ENCODE measurements around the gene KLC4.
"Not testable (repeated sequence)": the region's sequence is repeated elsewhere in the genome, so short reads cannot be mapped to it uniquely, and the experiment has no call there.

Gene KLC4

DNA sequence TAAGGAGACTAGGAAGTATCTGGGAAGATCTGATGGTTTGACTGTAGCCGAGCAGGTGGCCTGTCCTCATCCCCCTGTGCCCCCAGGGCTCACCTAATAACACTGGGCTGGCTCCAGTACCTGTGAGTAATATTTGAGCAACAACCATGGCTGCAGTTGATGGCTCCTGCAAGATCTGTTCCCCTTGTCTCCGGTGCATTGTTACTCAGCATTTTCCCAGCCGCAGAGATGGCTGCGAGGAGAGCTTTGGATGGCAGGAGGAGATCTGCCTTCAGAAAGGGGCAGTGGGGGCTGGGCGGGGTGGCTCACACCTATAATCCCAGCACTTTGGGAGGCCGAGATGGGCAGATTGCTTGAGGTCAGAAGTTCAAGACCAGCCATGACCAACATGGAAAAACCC lies 55.9 kb downstream of the KLC4 start:
- ATAC-seq = no peak
- TF ChIP-seq, protein P1, sequence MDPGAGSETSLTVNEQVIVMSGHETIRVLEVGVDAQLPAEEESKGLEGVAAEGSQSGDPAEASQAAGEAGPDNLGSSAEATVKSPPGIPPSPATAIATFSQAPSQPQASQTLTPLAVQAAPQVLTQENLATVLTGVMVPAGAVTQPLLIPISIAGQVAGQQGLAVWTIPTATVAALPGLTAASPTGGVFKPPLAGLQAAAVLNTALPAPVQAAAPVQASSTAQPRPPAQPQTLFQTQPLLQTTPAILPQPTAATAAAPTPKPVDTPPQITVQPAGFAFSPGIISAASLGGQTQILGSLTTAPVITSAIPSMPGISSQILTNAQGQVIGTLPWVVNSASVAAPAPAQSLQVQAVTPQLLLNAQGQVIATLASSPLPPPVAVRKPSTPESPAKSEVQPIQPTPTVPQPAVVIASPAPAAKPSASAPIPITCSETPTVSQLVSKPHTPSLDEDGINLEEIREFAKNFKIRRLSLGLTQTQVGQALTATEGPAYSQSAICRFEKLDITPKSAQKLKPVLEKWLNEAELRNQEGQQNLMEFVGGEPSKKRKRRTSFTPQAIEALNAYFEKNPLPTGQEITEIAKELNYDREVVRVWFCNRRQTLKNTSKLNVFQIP (CRISPR knock-in tag; IDR thresholded peaks at IDR 0.05; ENCODE audit: borderline replicate concordance, low read depth) = no peak
- no peak for TF ChIP-seq TCF4 (CRISPR knock-in tag; IDR thresholded peaks at IDR 0.05; ENCODE audit: borderline replicate concordance)

DNA sequence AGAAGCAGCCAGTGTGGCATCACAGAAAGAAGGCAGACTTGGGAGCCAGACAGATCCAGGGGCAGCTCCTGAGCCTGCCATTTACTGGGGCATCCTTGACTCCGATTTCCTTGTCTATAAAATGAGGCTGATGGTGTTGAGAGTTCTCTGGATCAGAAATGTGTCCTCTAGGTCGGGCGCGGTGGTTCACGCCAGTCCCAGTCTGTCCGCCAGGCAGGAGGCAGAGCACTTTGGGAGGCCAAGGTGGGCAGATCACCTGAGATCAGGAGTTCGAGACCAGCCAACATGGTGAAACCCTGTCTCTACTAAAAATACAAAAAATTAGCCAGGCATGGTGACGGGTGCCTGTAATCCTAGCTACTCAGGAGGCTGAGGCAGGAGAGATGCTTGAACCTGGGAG lies 58.0 kb downstream of the KLC4 start:
- ATAC-seq = not testable (repeated sequence)

DNA sequence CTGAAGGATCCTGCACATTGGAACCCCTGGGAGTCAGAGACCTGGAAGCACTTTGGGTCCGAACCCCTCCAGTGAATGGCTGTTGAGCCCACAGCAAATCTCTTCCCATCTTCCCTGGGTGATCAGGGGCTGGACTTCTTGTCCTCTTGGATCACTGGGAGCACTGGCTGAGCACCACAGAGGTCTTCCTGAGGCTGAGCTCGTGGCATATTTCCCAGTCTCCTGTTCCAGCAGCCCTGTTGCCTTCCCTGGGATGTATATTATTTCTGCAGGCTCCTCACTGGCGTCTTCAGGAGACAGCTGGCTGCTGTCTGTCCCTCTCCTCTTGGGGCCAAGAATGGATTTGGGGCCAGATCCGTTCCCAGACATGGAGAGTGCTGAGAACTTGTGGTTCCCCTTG lies 60.1 kb downstream of the KLC4 start:
- no peak for ATAC-seq
- no peak for TF ChIP-seq ESRRG (CRISPR knock-in tag; IDR thresholded peaks at IDR 0.05)
- no peak for TF ChIP-seq ZNF70 (CRISPR knock-in tag; IDR thresholded peaks at IDR 0.05)
- no peak for TF ChIP-seq OSR1 (CRISPR knock-in tag; IDR thresholded peaks at IDR 0.05)
- TF ChIP-seq, protein P1 (CRISPR knock-in tag; IDR thresholded peaks at IDR 0.05; ENCODE audit: borderline replicate concordance, low read depth) = no peak
- TF ChIP-seq ZNF565 (CRISPR knock-in tag; conservative IDR thresholded peaks at IDR 0.05; ENCODE audit: low read depth) = no peak
- no peak for TF ChIP-seq ZC3H10 (CRISPR knock-in tag; IDR thresholded peaks at IDR 0.05)
- TF ChIP-seq PPARA (CRISPR knock-in tag; IDR thresholded peaks at IDR 0.05; ENCODE audit: borderline replicate concordance) = no peak
- TF ChIP-seq ARNTL (CRISPR knock-in tag; IDR thresholded peaks at IDR 0.05; ENCODE audit: borderline replicate concordance, low read depth) = no peak
- TF ChIP-seq, protein P2, sequence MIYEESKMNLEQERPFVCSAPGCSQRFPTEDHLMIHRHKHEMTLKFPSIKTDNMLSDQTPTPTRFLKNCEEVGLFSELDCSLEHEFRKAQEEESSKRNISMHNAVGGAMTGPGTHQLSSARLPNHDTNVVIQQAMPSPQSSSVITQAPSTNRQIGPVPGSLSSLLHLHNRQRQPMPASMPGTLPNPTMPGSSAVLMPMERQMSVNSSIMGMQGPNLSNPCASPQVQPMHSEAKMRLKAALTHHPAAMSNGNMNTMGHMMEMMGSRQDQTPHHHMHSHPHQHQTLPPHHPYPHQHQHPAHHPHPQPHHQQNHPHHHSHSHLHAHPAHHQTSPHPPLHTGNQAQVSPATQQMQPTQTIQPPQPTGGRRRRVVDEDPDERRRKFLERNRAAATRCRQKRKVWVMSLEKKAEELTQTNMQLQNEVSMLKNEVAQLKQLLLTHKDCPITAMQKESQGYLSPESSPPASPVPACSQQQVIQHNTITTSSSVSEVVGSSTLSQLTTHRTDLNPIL (CRISPR knock-in tag; IDR thresholded peaks at IDR 0.05; ENCODE audit: low read depth) = no peak
- no peak for TF ChIP-seq TOX (CRISPR knock-in tag; IDR thresholded peaks at IDR 0.05; ENCODE audit: borderline replicate concordance)

DNA sequence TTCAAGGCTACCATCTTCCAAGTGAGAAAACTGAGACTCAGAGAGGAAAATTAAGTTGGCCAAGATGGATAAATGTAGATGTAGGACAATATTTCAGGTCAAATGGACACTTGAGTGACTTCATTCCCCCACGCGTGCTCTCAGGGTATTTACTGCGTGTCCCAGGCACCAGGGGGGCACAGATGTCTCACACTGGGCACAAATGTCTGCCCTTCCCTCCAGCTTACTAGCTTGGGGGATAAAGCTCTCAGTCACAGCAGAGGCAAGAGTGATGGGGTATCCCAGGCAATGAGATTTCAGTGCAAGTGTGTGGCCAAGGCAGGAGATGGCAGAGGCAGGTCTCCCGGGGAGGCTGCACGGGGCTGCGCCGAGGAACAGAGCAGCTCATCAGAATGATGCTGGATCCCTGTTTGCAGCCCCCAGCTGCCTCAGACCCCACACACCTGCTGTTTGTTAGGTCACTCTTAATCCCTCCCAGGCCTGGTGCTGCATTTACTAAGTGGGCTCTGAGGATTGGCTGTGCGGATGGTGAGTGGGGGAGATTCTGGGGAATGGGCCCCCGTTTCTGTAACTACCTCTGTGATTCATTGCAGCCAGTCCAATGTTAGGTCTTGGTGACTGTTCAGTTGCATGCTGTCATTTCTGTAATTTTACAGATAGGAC lies 60.8 kb downstream of the KLC4 start:
- TF ChIP-seq ARNTL (CRISPR knock-in tag; IDR thresholded peaks at IDR 0.05; ENCODE audit: borderline replicate concordance, low read depth) (no peak), ZFP30 (CRISPR knock-in tag; IDR thresholded peaks at IDR 0.05) (no peak), RARB (CRISPR knock-in tag; IDR thresholded peaks at IDR 0.05) (no peak), CSDC2 (CRISPR knock-in tag; IDR thresholded peaks at IDR 0.05) (no peak), ZC3H10 (CRISPR knock-in tag; IDR thresholded peaks at IDR 0.05) (no peak), ISL1 (CRISPR knock-in tag; IDR thresholded peaks at IDR 0.05) (no peak), ESRRG (CRISPR knock-in tag; IDR thresholded peaks at IDR 0.05) (no peak), TOX (CRISPR knock-in tag; IDR thresholded peaks at IDR 0.05; ENCODE audit: borderline replicate concordance) (no peak), ZNF8 (CRISPR knock-in tag; IDR thresholded peaks at IDR 0.05) (no peak), OSR1 (CRISPR knock-in tag; IDR thresholded peaks at IDR 0.05) (no peak), GLIS3 (CRISPR knock-in tag; IDR thresholded peaks at IDR 0.05) (no peak), BACH2 (CRISPR knock-in tag; IDR thresholded peaks at IDR 0.05; ENCODE audit: borderline replicate concordance) (no peak), ZNF70 (CRISPR knock-in tag; IDR thresholded peaks at IDR 0.05) (no peak), ZNF565 (CRISPR knock-in tag; conservative IDR thresholded peaks at IDR 0.05; ENCODE audit: low read depth) (no peak), SNAI2 (CRISPR knock-in tag; IDR thresholded peaks at IDR 0.05) (no peak), TCF4 (CRISPR knock-in tag; IDR thresholded peaks at IDR 0.05; ENCODE audit: borderline replicate concordance) (no peak)
- TF ChIP-seq, protein P3, sequence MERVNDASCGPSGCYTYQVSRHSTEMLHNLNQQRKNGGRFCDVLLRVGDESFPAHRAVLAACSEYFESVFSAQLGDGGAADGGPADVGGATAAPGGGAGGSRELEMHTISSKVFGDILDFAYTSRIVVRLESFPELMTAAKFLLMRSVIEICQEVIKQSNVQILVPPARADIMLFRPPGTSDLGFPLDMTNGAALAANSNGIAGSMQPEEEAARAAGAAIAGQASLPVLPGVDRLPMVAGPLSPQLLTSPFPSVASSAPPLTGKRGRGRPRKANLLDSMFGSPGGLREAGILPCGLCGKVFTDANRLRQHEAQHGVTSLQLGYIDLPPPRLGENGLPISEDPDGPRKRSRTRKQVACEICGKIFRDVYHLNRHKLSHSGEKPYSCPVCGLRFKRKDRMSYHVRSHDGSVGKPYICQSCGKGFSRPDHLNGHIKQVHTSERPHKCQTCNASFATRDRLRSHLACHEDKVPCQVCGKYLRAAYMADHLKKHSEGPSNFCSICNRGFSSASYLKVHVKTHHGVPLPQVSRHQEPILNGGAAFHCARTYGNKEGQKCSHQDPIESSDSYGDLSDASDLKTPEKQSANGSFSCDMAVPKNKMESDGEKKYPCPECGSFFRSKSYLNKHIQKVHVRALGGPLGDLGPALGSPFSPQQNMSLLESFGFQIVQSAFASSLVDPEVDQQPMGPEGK (CRISPR knock-in tag; IDR thresholded peaks at IDR 0.05; ENCODE audit: borderline replicate concordance) = no peak
- TF ChIP-seq, protein P2 (CRISPR knock-in tag; IDR thresholded peaks at IDR 0.05; ENCODE audit: low read depth) = no peak
- TF ChIP-seq, protein P1 (CRISPR knock-in tag; IDR thresholded peaks at IDR 0.05; ENCODE audit: borderline replicate concordance, low read depth) = no peak
- TF ChIP-seq, protein P4, sequence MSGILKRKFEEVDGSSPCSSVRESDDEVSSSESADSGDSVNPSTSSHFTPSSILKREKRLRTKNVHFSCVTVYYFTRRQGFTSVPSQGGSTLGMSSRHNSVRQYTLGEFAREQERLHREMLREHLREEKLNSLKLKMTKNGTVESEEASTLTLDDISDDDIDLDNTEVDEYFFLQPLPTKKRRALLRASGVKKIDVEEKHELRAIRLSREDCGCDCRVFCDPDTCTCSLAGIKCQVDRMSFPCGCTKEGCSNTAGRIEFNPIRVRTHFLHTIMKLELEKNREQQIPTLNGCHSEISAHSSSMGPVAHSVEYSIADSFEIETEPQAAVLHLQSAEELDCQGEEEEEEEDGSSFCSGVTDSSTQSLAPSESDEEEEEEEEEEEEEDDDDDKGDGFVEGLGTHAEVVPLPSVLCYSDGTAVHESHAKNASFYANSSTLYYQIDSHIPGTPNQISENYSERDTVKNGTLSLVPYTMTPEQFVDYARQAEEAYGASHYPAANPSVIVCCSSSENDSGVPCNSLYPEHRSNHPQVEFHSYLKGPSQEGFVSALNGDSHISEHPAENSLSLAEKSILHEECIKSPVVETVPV (CRISPR knock-in tag; IDR thresholded peaks at IDR 0.05) = no peak
- ATAC-seq = no peak
